ENCODE measurements around the gene EFCAB12.
A peak's percentile ranks its signal among the peaks of the same experiment; 100 is the strongest.
"Not testable (repeated sequence)": the region's sequence is repeated elsewhere in the genome, so short reads cannot be mapped to it uniquely, and the experiment has no call there.

The EFCAB12 gene

GRCh38 chr3:129391583-129391982 is 36.9 kb downstream of the EFCAB12 start:
- no CpG with 5 or more reads among the region's 4 CpGs for WGBS (ENCODE audit: extremely low coverage, insufficient coverage, insufficient read length)
- not testable (repeated sequence) for H4K8ac ChIP-seq (ENCODE audit: low read depth, low read length); H3K14ac ChIP-seq (ENCODE audit: low read length); H4K12ac ChIP-seq (ENCODE audit: low read depth, low read length); H4K91ac ChIP-seq (ENCODE audit: low read depth, low read length); H3K27ac ChIP-seq (ENCODE audit: low read depth, low read length); H2AK5ac ChIP-seq (ENCODE audit: low read length); H3K4me2 ChIP-seq (ENCODE audit: low read length); H3K18ac ChIP-seq (ENCODE audit: low read length); H3K9ac ChIP-seq (ENCODE audit: low read length); H2BK12ac ChIP-seq (ENCODE audit: low read length); H3K4me3 ChIP-seq (ENCODE audit: low read depth, low read length); H3K27me3 ChIP-seq (ENCODE audit: insufficient read depth, low read length); DNase-seq; H2AFZ ChIP-seq (ENCODE audit: insufficient read depth, low read length, poor library complexity); H3K9me3 ChIP-seq (ENCODE audit: insufficient read depth, low read depth, low read length); H3K79me1 ChIP-seq (ENCODE audit: low read length); H3K4ac ChIP-seq (ENCODE audit: low read depth, low read length); H2BK120ac ChIP-seq (ENCODE audit: insufficient read depth, low read length, poor library complexity); H2BK5ac ChIP-seq (ENCODE audit: low read depth, low read length, poor library complexity); H3K79me2 ChIP-seq (ENCODE audit: control insufficient read depth, insufficient read depth, low read length, poor library complexity); H3K23ac ChIP-seq (ENCODE audit: low read length)
- Histone ChIP-seq H3K4me1 (ENCODE audit: control insufficient read depth in 1 of 2, insufficient read depth in 2 of 2, low read length in 2 of 2) (peaks cover 10 to 13% of the 10 kb centered on the region in 2 experiments), H3K36me3 (ENCODE audit: control insufficient read depth in 1 of 2, insufficient read depth in 2 of 2, low read length in 2 of 2) (peaks cover 38 to 66% of the 10 kb centered on the region in 2 experiments)

GRCh38 chr3:129389572-129389937 is 38.9 kb downstream of the EFCAB12 start:
- no peak overlapping the region for H2AK5ac ChIP-seq (ENCODE audit: low read length)
- H3K23ac ChIP-seq (ENCODE audit: low read length), result no peak overlapping the region
- H2AFZ ChIP-seq (ENCODE audit: insufficient read depth, low read length, poor library complexity), result no peak overlapping the region
- H3K4me2 ChIP-seq (ENCODE audit: low read length), result no peak overlapping the region
- peak overlapping the region; percentile 12 for H4K8ac ChIP-seq (ENCODE audit: low read depth, low read length)
- WGBS (ENCODE audit: extremely low coverage, insufficient coverage, insufficient read length), result no CpG with 5 or more reads among the region's 3 CpGs
- peak overlapping the region; percentile 93 for H3K27ac ChIP-seq (ENCODE audit: low read depth, low read length)
- no peak for DNase-seq
- H2BK5ac ChIP-seq (ENCODE audit: low read depth, low read length, poor library complexity), result peak overlapping the region; percentile 85
- peaks cover 4% of the 10 kb centered on the region for H3K79me1 ChIP-seq (ENCODE audit: low read length)
- H4K91ac ChIP-seq (ENCODE audit: low read depth, low read length), result peak overlapping the region; percentile 60
- no peaks in the 10 kb centered on the region for H3K27me3 ChIP-seq (ENCODE audit: insufficient read depth, low read length)
- H3K4ac ChIP-seq (ENCODE audit: low read depth, low read length), result peak overlapping the region; percentile 9
- peaks cover 10 to 13% of the 10 kb centered on the region in 2 experiments for H3K4me1 ChIP-seq (ENCODE audit: control insufficient read depth in 1 of 2, insufficient read depth in 2 of 2, low read length in 2 of 2)
- peak overlapping the region; percentile 9 for H2BK12ac ChIP-seq (ENCODE audit: low read length)
- peak overlapping the region; percentile 7 for H2BK120ac ChIP-seq (ENCODE audit: insufficient read depth, low read length, poor library complexity)
- H3K18ac ChIP-seq (ENCODE audit: low read length), result peak overlapping the region; percentile 78
- no peak overlapping the region for H3K4me3 ChIP-seq (ENCODE audit: low read depth, low read length)
- H3K14ac ChIP-seq (ENCODE audit: low read length), result peak overlapping the region; percentile 41
- peaks cover 31 to 52% of the 10 kb centered on the region in 2 experiments for H3K36me3 ChIP-seq (ENCODE audit: control insufficient read depth in 1 of 2, insufficient read depth in 2 of 2, low read length in 2 of 2)
- H3K9me3 ChIP-seq (ENCODE audit: insufficient read depth, low read depth, low read length), result no peaks in the 10 kb centered on the region
- H4K12ac ChIP-seq (ENCODE audit: low read depth, low read length), result no peak overlapping the region
- no peaks in the 10 kb centered on the region for H3K79me2 ChIP-seq (ENCODE audit: control insufficient read depth, insufficient read depth, low read length, poor library complexity)
- H3K9ac ChIP-seq (ENCODE audit: low read length), result no peak overlapping the region

GRCh38 chr3:129388791-129389571 is 39.5 kb downstream of the EFCAB12 start:
- H3K4me2 ChIP-seq (ENCODE audit: low read length); H3K23ac ChIP-seq (ENCODE audit: low read length); H3K79me1 ChIP-seq (ENCODE audit: low read length); H3K27me3 ChIP-seq (ENCODE audit: insufficient read depth, low read length); H3K79me2 ChIP-seq (ENCODE audit: control insufficient read depth, insufficient read depth, low read length, poor library complexity); H3K9me3 ChIP-seq (ENCODE audit: insufficient read depth, low read depth, low read length); H2AK5ac ChIP-seq (ENCODE audit: low read length); H3K4me3 ChIP-seq (ENCODE audit: low read depth, low read length); H2AFZ ChIP-seq (ENCODE audit: insufficient read depth, low read length, poor library complexity); H4K12ac ChIP-seq (ENCODE audit: low read depth, low read length); H3K9ac ChIP-seq (ENCODE audit: low read length): not testable (repeated sequence)
- Histone ChIP-seq H4K8ac (ENCODE audit: low read depth, low read length) (peak overlapping the region; percentile 12), H3K36me3 (ENCODE audit: control insufficient read depth in 1 of 2, insufficient read depth in 2 of 2, low read length in 2 of 2) (peaks cover 27 to 50% of the 10 kb centered on the region in 2 experiments), H3K18ac (ENCODE audit: low read length) (peak overlapping the region; percentile 78), H2BK120ac (ENCODE audit: insufficient read depth, low read length, poor library complexity) (peak overlapping the region; percentile 7), H3K4ac (ENCODE audit: low read depth, low read length) (peak overlapping the region; percentile 9), H3K4me1 (ENCODE audit: control insufficient read depth in 1 of 2, insufficient read depth in 2 of 2, low read length in 2 of 2) (peaks cover 10 to 13% of the 10 kb centered on the region in 2 experiments), H2BK5ac (ENCODE audit: low read depth, low read length, poor library complexity) (peak overlapping the region; percentile 85), H4K91ac (ENCODE audit: low read depth, low read length) (peak overlapping the region; percentile 60), H3K27ac (ENCODE audit: low read depth, low read length) (peak overlapping the region; percentile 93), H3K14ac (ENCODE audit: low read length) (peak overlapping the region; percentile 41), H2BK12ac (ENCODE audit: low read length) (peak overlapping the region; percentile 9)
- DNase-seq, result peak in 1 of 2 donors; percentile 28
- no CpG with 5 or more reads among the region's 8 CpGs for WGBS (ENCODE audit: extremely low coverage, insufficient coverage, insufficient read length)

GRCh38 chr3:129387487-129387886 is 40.9 kb downstream of the EFCAB12 start:
- Histone ChIP-seq H3K23ac (ENCODE audit: low read length) (no peak overlapping the region), H2BK12ac (ENCODE audit: low read length) (no peak overlapping the region), H3K27ac (ENCODE audit: low read depth, low read length) (no peak overlapping the region), H3K9me3 (ENCODE audit: insufficient read depth, low read depth, low read length) (no peaks in the 10 kb centered on the region), H3K14ac (ENCODE audit: low read length) (no peak overlapping the region), H4K91ac (ENCODE audit: low read depth, low read length) (no peak overlapping the region), H2BK5ac (ENCODE audit: low read depth, low read length, poor library complexity) (no peak overlapping the region), H3K4me3 (ENCODE audit: low read depth, low read length) (no peak overlapping the region), H3K79me2 (ENCODE audit: control insufficient read depth, insufficient read depth, low read length, poor library complexity) (no peaks in the 10 kb centered on the region), H3K4ac (ENCODE audit: low read depth, low read length) (no peak overlapping the region), H2AFZ (ENCODE audit: insufficient read depth, low read length, poor library complexity) (no peak overlapping the region), H3K4me1 (ENCODE audit: control insufficient read depth in 1 of 2, insufficient read depth in 2 of 2, low read length in 2 of 2) (peaks cover 10 to 13% of the 10 kb centered on the region in 2 experiments), H4K8ac (ENCODE audit: low read depth, low read length) (no peak overlapping the region), H3K18ac (ENCODE audit: low read length) (no peak overlapping the region), H3K27me3 (ENCODE audit: insufficient read depth, low read length) (no peaks in the 10 kb centered on the region), H2BK120ac (ENCODE audit: insufficient read depth, low read length, poor library complexity) (no peak overlapping the region), H3K36me3 (ENCODE audit: control insufficient read depth in 1 of 2, insufficient read depth in 2 of 2, low read length in 2 of 2) (peaks cover 19 to 38% of the 10 kb centered on the region in 2 experiments), H3K79me1 (ENCODE audit: low read length) (peaks cover 4% of the 10 kb centered on the region), H2AK5ac (ENCODE audit: low read length) (no peak overlapping the region), H3K9ac (ENCODE audit: low read length) (no peak overlapping the region), H4K12ac (ENCODE audit: low read depth, low read length) (no peak overlapping the region), H3K4me2 (ENCODE audit: low read length) (no peak overlapping the region)
- WGBS (ENCODE audit: extremely low coverage, insufficient coverage, insufficient read length), result no CpG with 5 or more reads among the region's 5 CpGs
- no peak for DNase-seq
